GOT3 (cell line): ENCODE measurements around the gene PDE4D.

Experiments
- DNase-seq: peaks from one replicate; lab custom pipeline; 2025; ENCODE audit warnings: mixed read lengths; lab: John Stamatoyannopoulos, UW

Gene PDE4D

DNA sequence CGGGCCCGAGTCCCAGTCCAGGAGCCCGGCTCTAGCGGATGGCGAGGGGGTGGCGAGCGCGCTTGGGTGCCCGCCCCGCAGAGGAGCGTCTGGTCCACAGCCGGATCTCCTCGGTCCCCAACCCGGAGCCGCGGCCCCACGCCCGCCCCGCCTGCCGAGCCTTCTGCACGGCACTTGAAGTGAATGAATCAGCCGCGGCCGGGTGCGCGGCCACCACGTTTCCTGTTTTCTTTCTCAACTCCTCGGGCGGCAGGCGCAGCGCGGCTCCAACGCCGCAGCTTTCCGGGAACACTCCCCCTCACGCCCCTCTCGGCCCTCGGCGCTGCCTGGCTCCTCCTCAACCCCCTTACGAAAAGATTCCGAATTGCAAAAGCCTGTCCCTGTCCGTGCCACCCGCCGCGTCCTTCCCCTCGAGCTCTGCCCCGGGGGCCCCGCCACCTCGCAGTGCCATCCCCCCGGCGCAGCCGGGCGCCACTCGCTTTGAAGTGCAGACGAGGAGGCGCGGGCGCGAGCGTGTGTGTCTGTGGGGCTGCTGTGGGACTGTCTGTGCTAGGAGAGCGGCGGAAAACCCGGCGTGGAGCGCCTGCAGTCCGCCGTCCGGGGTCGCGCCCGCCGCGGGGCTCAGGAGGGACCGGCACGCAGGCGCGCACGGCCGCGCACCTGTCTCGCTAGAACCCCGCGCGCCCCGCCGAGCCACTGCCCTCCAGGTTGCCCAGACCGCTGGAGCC lies 854.1 kb downstream of the PDE4D start:
- peak; percentile 13 for DNase-seq

DNA sequence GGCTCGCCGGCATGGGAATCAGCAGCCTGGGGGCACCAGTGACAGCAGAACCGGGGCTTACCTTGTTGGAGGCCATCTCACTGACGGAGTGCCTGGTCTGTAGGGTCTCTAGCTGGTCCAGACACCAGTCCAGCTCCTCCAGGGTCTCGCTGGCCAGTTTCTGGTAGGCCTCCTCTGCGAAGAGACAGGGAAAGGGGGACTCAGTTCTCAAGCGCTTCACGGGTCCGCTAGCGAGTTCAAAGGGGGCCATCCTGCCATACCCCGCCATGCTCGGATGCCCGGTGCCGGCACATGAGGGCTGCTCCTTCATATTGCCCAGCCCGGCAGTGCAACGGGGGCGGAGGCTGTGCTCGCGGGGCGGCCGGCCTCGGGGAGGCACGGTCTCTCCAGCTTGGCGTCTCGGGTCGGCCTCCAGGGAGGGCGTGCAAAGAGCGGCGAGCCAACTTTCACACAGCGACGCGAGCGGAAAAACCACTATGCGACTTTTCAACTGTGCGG lies 854.7 kb downstream of the PDE4D start:
- DNase-seq: no peak

DNA sequence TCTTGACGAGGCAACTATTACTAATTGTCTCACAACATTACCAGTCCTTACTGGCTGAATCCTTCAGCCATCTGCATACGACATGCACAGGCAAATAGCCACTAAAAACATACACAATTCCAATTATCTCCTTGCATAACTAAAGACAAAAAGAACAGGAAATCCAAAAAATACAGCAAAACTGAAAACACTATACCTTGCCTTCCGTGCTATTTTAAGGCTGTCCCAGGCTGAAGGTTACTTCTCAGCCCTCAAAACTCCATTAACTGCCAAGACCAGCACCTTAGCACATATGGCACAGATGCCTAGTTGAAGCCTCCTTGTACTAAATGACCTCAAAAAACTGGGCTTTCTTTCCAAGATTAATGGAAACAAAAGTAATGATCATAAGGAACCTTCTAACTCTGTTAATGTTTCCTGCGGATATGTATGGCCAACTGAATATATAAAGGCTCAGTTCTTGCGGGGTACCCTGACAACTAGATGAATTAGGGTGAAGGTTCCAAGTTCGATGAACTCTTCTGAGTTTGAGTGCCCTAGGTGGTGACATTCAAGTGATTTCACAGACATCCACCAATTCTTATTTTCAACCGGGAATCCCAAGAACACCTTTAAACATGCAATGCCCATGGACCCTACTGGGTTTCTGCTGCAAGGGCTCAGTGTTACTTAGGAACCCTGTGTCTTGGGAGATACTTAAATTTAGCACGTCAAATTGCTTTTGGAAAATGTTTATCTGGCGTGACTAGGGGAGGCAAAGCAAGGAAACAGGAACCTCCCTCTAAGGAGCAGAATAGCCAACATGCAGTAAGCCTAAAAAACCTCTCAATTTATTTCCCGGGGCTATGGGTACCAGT lies 855.4 kb downstream of the PDE4D start:
- no peak for DNase-seq

DNA sequence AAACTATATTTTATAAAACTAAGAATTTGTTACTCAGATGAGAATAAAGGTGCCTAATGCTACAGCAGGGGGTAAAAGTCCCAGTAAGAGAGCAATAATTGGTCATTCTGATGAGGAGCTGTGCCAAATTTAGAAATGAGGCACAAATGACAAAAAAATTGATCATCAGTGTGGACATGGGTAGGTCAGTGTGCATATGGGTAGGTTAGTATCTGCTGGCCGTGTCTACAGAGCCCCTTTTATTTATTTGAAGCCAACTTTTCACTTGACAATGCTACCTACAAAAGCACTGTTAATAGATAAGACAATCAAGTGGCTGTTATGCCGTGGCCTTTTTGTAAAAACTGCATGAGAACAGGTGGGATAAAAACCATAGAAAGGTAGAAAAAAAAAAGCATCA lies 856.1 kb downstream of the PDE4D start:
- DNase-seq: no peak

DNA sequence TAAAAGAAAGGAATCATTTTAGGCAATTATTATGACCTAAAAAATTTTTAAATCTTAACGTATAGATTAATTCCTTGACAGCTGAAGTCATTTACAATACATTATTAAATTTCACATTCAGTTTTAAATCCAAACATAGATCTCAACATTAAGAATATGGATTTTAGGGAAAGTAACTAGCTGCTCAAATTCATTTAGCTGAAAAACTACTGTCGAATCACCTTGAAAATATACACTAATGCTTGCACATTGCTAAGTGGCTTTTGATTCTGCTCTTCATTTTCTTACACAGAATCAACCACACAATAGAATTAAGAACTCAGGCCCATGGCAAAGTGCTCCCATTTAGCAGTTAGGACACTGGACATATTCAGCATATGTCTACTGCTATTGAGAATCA lies 856.5 kb downstream of the PDE4D start:
- no peak for DNase-seq

DNA sequence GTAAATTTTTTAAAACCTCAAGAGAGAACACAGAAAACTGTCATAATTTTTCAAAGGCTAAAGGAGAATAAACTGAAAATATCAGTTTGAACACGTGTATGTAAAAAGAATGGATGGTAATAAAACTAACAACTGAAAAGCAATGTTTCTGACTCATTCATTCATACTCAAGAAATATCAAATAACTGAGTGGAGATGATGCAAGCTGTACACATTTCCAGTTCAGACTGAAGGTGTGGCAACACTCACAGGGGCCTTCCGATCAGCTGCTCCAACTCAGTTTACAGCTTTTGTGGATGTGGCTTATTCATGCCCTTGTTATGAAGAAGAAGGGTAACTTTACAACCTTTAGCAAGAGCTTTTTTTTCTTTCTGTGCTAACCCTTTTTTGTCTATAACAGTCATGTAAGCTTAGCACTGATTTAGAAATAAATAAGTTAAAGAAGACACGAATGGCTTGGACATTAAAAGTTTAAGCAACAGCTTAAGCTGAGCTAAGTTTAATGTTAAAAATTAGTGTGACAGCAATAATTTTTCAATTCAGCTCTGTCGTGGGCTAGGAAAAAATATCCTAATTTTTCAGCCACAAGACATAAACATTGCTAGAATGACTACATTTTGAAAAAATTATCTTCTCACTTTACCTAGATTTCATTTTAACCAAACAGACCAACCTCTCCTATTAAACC lies 857.1 kb downstream of the PDE4D start:
- DNase-seq: no peak

DNA sequence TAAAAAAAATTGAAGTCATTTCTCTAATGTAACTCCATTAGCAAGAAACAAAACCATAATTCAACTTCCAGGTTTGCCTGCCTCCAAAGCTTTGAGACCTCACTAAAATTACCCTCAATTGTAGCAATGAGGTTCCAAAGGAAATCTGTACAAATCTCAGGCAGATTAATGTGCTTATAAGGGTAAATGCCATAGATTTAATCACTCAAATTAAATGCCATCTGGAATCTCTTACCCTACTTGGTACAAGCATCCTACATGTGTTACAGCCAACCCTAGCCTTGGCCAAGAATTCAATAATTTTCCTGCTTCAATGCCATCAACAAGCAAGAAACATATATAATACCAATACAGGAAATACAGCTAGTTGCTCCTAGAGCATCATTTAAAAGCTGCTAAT lies 857.8 kb downstream of the PDE4D start:
- DNase-seq: no peak

DNA sequence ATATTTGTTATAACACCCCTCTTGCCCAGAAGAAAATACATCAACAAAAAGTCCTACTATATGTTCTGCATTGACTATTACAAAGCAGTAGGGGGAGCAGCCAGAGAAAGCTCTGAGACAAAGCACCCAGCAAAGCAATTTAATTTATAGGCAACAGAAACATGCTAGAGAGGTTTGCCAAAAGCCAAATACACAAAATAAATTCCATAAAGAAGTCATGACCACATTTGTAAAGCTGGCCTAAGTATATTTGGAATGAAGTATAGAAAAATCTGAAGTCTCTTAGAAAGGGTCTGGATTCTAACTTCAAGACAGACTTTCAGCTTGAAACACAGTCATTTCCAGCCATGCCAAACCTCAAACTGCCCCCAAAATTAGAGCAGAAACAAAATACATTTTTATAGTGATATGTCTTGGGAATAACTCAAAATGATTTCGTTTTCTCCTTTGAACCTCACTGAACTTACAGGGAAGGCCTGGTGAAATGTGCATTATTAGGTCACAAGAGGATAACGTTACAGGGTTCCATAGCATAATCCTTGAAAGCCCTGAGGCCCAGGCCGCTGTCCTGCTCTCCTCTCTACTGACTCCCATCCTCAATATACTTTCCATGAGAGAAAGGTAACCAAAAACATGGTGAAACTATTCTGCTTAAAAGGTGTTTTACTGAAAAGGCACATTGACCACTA lies 858.9 kb downstream of the PDE4D start:
- DNase-seq: no peak

DNA sequence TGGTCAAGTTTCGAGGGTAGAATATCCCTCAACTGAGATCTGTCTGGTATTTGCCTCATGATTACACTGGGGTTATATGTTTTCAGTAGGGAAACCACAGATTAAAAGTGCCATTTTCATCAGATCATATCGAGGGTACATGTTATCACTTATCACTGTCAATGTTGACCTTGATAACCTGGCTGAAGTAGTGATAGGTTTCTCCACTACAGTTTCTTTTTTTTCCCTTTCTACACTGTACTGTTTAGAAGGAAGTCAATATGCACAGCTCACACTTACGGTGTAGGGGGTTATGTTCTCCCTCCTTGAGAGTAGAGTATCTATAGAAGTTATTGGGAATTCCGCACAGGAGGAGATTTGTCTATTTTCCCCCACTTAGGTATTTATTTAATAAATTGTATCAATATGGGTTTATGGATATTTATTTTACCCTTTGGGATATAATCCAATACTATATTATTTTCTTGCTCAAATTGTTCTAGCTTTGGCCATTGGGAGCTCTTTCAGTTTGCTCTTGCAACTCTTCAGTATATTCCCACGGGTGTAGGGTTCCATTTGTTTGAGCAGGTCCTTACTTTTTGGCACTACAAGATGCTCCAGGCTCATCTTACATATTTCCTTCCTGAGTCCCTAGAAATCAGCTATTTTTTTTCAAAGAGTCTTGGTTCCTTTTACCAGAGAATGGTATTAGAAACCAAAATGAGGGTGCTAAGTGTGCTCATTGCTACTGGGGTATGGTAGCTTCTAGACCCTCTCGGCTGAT lies 866.2 kb downstream of the PDE4D start:
- no peak for DNase-seq

DNA sequence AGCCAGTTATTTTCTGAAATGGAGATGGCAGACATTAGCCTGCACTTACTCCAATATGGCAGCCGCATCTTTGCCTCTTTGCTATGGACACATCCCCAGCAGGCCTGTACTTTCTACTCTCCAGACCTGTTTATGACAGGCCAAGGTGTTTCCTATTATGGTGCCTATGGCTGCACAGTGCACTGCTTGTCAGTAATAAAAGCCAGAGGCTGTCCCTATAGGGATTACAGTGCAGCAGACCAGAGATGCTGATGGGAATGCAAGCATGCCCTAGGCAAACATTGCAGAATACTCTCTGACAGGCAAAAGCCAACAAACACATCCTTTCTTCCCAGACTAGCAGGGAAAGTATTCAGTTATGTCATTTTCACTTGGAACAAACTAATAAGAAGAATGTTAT lies 867.8 kb downstream of the PDE4D start:
- no peak for DNase-seq

DNA sequence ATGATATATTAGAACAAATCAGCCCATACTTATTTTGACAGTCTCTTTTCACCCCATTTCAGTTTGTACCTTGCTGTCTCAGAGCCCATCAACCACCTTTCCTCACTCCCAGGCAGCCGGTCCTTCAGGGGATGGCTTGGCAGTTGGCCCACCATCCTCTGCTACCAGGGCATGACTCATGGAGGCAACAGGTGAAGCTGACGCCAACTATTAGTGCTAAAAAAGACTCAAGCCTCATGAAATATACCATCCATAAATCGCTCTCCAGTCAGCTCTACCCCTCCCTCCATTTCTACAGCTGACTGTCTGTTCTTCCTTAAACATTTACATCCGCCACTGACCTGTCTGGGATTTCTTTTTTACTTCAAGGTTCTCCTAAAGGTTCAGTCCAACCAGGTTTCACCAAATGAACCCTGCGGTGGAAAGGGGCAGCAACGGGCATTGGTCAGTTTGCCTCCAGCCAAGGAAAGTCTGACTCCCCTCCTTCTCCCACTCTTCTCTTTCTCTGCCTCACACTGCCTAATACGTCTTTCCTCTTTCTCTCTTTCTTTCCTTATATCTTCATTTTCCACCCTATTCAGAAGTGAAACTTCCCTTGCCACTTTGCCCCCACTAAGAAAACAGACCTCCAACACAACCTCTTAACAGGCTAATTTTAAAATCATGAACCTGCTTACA lies 871.5 kb downstream of the PDE4D start:
- no peak for DNase-seq

DNA sequence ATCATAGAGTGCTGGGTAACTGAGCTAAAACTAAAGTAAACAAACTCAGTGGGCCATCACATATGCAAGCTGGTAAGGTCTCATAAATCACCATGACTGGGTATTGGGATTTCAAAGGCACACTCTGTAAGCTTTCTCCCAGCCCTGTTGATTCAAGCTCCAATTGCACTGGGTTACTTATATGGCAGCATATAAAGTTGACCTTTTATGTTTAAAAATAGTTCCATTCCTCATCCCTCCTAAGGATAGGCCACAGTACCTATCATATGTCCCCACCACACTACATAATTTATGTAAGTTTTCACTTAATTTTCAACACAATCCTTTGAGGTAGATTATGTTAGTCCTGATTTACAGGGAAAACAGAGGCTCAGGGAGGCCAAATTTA lies 872.2 kb downstream of the PDE4D start:
- DNase-seq: no peak

DNA sequence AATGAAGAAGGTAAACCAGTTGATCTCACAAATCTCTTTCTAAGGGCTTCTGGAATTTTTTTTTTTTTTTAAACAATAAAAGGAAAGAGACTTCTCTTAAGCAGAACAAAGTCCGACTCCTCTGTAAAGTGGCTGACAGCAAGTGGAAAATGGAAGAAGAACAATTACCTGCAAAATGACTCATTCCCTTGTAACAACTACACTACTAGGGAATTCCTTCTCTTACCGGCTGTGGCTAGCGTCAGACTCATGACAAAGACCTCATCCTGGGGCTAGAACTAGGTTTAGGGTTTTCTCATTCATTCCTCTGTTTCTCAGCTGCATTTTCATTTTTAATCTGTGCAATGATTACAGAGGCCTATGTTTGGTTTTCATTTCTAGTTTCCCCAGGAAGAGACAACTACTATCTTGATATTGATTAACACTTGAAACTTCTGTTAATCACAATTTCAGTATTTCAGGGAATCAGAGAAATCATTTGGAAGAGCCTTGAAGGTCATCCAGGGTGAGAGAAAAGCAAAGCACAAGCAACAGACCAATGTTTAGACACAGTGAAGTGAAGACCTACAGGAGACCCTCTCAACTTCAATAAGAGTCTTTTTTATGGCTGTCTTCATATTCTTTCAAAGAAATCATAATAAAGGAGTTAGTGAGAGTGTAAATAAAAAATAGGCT lies 872.8 kb downstream of the PDE4D start:
- no peak for DNase-seq

DNA sequence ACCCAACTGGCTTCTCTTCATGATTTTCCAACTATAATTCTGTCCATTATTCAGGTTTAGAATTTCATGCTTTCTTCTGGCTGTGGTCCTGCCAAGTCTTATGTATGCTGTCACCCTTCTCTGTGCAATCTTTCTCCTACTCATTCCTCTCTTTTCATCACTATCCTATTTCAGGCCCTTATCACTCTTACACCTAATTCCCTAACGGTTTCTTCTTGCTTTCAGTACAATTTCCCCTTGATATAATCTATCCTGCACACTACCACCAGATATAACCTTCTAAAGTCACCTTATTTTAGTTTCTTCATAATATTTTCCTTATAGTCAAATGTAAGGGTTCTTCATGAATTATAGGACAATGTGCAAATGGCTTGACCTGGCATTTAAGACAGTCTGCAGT lies 874.4 kb downstream of the PDE4D start:
- no peak for DNase-seq

DNA sequence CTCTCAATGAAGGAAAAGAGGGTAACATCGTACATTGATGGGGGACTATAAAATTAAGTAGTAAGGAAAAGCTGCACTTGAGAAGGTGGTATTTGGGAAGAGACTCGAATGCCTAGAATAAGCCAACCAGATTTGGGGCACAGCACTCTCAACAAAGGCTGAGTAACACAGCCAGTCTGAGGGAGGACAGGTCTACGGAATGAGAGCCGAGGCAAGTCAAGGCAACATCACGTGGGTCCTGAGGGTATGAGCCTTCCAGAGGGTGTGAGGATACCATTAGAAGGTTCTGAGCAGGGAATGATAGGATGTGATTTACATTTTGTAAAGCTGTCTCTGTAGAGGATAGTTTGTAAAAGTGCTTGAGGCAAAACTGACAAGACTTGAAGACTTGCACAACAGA lies 876.6 kb downstream of the PDE4D start:
- no peak for DNase-seq

DNA sequence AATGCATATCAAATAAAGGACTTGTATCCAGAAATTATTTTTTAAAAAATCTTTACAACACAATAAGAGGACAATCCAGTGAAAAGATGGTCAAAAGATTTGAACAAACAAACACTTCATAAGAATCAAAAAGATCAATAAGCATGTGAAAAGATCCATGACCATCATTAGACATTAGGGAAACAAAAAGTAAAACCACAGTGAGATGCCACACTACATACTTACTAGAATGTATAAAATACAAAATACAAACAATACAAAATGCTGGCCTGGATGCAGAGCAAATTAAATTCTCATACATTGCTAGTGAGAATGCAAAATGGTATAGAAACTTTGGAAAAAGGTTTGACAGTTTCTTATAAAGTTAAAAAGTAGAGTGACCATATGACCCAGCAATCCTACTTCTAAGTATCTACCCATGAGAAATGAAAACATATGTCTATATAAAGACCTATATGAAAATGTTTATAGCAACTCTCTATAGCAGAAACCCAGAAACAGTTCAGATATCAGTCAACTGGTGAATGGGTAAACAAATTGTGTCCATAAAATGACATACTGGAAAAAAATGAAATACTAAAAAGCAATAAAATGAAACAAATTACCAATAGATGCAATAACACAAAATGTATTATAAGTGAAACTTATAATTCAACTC lies 884.6 kb downstream of the PDE4D start:
- DNase-seq: no peak

DNA sequence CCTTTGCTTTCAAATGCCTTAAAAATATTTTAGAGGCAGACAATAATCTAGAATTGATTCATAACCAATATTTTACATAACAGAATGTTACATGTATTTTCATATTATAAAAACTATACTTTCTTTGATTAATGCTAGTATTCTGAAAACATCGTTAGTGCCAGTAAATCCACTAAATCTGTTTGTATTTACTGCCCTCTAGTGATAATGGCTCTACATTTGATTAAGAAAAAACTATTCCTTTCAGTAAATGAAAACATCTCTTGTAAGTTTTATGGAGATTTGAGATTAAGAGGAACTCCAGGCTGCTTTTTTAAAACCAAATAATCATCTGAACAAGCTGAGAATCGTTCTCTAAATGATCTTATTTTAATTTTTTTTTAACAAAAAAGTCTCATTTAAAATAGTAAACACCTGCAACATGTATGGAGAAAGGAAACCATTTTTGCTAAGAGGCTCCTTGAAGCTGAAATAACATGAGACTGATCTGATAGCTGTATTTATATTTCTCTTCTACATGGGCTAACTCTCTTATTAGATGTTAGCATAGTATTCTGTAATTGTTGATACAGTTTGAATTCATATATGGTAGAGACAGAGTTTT lies 886.0 kb downstream of the PDE4D start:
- no peak for DNase-seq

DNA sequence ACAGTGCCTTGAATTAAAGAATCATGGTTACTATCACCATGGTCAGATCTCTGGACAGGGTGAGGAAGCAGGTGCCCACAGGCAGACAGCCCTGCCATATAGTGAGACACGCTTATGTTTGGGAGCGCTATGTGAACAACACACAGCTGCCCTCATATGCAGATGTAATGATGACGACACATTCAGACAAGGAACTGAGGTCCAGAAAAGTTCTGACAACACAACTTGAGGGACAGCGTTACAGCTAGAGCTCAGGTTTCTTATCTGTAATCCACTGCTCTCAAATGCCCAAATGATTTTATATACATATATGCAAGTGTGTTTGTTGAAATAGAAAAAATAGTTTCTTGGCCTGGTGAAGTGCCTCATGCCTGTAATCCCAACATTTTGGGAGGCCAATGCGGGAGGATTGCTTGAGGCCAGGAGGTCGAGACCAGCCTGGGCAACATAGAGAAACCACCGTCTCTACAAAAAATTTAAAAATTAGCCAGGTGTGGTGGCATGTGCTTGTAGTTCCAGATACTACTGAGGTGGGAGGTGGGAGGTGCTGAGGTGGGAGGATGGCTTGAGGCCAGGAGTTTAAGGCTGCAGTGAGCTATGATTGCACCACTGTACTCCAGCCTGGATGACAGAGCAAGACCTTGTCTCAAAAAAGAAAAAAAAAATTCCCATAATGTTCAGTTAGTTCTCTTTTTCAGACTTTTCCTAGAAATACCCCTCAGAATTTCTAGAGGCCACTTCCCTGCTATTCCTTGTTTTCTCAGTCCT lies 887.4 kb downstream of the PDE4D start:
- no peak for DNase-seq

DNA sequence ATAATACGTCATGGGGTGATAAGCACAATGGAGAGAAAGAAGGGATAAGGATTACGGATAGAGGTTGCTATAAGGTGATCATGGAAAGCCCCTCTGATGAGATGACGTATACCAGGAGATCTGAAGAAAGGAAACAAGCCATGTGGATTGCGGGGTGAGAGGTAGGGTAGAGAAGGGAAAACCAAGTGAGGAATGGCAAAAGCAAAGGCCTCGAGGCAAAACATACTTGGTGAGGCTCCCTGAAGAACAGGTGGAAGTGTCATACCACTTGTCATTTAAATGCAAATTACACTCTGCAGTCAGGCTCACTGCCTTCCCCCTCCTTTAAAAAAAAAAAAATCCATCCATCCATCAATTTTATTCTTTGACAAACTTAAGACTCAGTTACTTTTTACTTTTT lies 889.9 kb downstream of the PDE4D start:
- DNase-seq: no peak
